Gastrocnemius medialis (tissue), 4 donors: Measurements from ENCODE around the gene MOXD1. TPM values are rescaled to one million over a fixed set of nuclear protein-coding genes. Genes with fewer than 3 reads are reported as not detected.

Experiments
- ATAC-seq, 2 donors: fragments of 150-250 bp; one replicate each; pipeline ENCODE4 v1.9.1; 2016
- DNase-seq, 2 donors: peaks; one replicate each; pipeline ENCODE4 v3.0.0-alpha.2; 2019
- H3K27ac ChIP-seq, 4 donors: fragments of 200-600 bp; sonication (generic); 1 replicate in 1 of 4; 2 replicates in 3 of 4; pipeline ENCODE4 v1.5.1; 2016 to 2018; ENCODE audit warnings: mild to moderate bottlenecking in 2 of 4, moderate library complexity in 1 of 4
- H3K27me3 ChIP-seq, 3 donors: fragments of 200-600 bp; sonication (generic) in 2 of 3; 1 replicate in 1 of 3; 2 replicates in 2 of 3; pipeline versions ENCODE4 v1.5.1 to v1.6.0; 2016 to 2019; ENCODE audit warnings: mild to moderate bottlenecking in 1 of 3, moderate library complexity in 1 of 3
- H3K36me3 ChIP-seq, 2 donors: fragments of 200-600 bp; sonication (generic) in 1 of 2; one replicate each; pipeline ENCODE4 v1.5.1; 2017 to 2018
- H3K4me1 ChIP-seq, 2 donors: fragments of 200-600 bp; sonication (generic) in 1 of 2; one replicate each; pipeline ENCODE4 v1.5.1; 2016 to 2017; ENCODE audit warnings: mild to moderate bottlenecking in 2 of 2
- H3K4me3 ChIP-seq, 4 donors: fragments of 200-600 bp; sonication (generic) in 3 of 4; 1 replicate in 1 of 4; 2 replicates in 3 of 4; pipeline ENCODE4 v1.5.1; 2016 to 2019; ENCODE audit warnings: mild to moderate bottlenecking in 2 of 4
- H3K9me3 ChIP-seq, 3 donors: fragments of 200-600 bp; sonication (generic) in 2 of 3; 1 replicate in 1 of 3; 2 replicates in 2 of 3; pipeline ENCODE4 v1.5.1; 2016 to 2019
- POLR2A ChIP-seq, 2 donors: fragments of 450-650 bp; IDR thresholded peaks; one replicate each; pipeline ENCODE4 v1.6.1; 2017; ENCODE audit warnings: antibody characterized with exemption in 2 of 2, mild to moderate bottlenecking in 2 of 2, moderate library complexity in 2 of 2
- in situ Hi-C, 4 donors: fragments of 200-750 bp; cut with MboI; loops; one replicate each; pipeline versions ENCODE4 v1.15.0 to v1.8.0; 2017; ENCODE audit warnings: low sequenced_read_pairs in 4 of 4
- intact Hi-C: fragments of 100-400 bp; cut with DNase I; formaldehyde crosslinking; loops from one replicate; pipeline ENCODE4 v1.15.1; 2023; ENCODE audit warnings: low total_unique reads
- total RNA-seq, 4 donors: library from RNA; depleted of rRNA; stranded (reverse); fragments of >200 nt; gene quantifications; one replicate each; pipeline versions ENCODE4 v1.1.0 to v1.2.3, GENCODE V29; 2016
- TF ChIP-seq, protein P1 (sequence below), 5 experiments: fragments of 450-650 bp in 3 of 5; fragments of 200-600 bp in 2 of 5; sonication (generic) in 2 of 5; IDR thresholded peaks in 4 of 5; conservative IDR thresholded peaks in 1 of 5; 1 replicate in 4 of 5; 2 replicates in 1 of 5; pipeline ENCODE4 v1.5.1; 2016 to 2019; ENCODE audit warnings: antibody characterized with exemption in 5 of 5, mild to moderate bottlenecking in 3 of 5, moderate library complexity in 3 of 5

MOXD1 gene
- total RNA-seq, 4 donors from 2014 or later = 0.62 to 0.69 (median 0.66) TPM; not detected in 1

DNA sequence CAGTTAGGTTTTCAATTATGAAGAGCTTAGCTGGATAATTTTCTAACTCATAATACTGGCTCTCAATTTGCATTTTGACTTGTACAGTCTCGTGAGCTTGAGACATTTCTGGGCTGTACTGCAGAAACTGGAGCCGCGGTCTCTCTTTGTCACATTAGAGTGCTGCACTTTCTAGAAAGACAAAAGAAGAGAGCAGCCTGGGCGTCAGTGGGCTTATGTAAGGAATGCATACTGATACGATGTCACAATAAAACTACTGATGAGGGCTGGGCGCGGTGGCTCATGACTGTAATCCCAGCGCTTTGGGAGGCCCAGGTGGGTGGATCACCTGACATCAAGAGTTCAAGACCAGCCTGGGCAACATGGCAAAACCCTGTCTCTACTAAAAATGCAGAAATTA is 120.8 kb downstream of the MOXD1 start:
- ATAC-seq (no peak), DNase-seq (no peak)
- Histone ChIP-seq H3K4me1 (peaks cover 2 to 5% of the 10 kb centered on the region in 2 donors), H3K4me3 (no peak overlapping the region), H3K36me3 (no peaks in the 10 kb centered on the region), H3K9me3 (no peaks in the 10 kb centered on the region), H3K27ac (no peak overlapping the region), H3K27me3 (no peaks in the 10 kb centered on the region)
- in situ Hi-C loops (no loop called here), intact Hi-C loops (loop anchor here (2.0 kb wide), 1 partner anchor 204 kb away; no protein-coding TSS in a partner anchor)
- TF ChIP-seq POLR2A (IDR thresholded peaks at IDR 0.05) = no peak
- TF ChIP-seq, protein P1, sequence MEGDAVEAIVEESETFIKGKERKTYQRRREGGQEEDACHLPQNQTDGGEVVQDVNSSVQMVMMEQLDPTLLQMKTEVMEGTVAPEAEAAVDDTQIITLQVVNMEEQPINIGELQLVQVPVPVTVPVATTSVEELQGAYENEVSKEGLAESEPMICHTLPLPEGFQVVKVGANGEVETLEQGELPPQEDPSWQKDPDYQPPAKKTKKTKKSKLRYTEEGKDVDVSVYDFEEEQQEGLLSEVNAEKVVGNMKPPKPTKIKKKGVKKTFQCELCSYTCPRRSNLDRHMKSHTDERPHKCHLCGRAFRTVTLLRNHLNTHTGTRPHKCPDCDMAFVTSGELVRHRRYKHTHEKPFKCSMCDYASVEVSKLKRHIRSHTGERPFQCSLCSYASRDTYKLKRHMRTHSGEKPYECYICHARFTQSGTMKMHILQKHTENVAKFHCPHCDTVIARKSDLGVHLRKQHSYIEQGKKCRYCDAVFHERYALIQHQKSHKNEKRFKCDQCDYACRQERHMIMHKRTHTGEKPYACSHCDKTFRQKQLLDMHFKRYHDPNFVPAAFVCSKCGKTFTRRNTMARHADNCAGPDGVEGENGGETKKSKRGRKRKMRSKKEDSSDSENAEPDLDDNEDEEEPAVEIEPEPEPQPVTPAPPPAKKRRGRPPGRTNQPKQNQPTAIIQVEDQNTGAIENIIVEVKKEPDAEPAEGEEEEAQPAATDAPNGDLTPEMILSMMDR (IDR thresholded peaks at IDR 0.05 in 4 of 5, conservative IDR thresholded peaks at IDR 0.05 in 1 of 5) = no peak

DNA sequence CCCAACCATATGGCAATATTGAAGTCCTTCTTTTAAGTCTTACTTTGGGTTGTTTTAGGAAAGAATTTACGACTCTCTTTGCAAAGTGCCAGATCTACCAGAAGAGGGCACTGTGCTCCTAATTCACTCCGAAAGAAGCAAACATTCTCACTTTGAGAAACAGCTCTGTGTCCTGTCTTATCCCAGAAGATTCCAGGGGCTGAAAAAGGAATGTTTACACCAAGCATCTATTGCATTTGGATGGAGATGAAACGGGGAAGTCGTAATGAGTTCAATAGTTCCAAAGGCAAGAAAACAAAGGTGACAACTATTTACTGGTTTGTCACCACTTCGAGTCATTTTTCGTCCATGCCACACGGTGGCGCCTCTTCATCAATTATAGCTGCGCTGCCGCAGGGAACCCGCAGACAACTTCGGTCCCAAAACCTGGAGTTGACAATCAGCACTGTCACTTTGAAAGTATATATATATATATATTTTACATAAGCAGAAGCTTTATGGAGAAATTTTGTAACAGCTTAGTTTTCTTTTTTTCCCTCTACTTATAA is 121.6 kb downstream of the MOXD1 start:
- peak; percentile 37 to 45 for DNase-seq
- Histone ChIP-seq H3K4me3 (peak overlapping the region; percentile 49 to 73 (median 55)), H3K27ac (no peak overlapping the region), H3K4me1 (no peaks in the 10 kb centered on the region), H3K27me3 (no peaks in the 10 kb centered on the region), H3K9me3 (no peaks in the 10 kb centered on the region), H3K36me3 (no peaks in the 10 kb centered on the region)
- intact Hi-C loops = loop anchor here (2.0 kb wide), 1 partner anchor 205 kb away; no protein-coding TSS in a partner anchor
- in situ Hi-C loops = loop anchor here (5.0 to 10.0 kb wide), 2 partner anchors 203 to 205 kb away; no protein-coding TSS in a partner anchor
- TF ChIP-seq, protein P1 (IDR thresholded peaks at IDR 0.05 in 4 of 5, conservative IDR thresholded peaks at IDR 0.05 in 1 of 5) = peak; percentile 72 to 87 (median 83)
- TF ChIP-seq POLR2A (IDR thresholded peaks at IDR 0.05) = no peak
- ATAC-seq = peak; percentile 82 to 86

DNA sequence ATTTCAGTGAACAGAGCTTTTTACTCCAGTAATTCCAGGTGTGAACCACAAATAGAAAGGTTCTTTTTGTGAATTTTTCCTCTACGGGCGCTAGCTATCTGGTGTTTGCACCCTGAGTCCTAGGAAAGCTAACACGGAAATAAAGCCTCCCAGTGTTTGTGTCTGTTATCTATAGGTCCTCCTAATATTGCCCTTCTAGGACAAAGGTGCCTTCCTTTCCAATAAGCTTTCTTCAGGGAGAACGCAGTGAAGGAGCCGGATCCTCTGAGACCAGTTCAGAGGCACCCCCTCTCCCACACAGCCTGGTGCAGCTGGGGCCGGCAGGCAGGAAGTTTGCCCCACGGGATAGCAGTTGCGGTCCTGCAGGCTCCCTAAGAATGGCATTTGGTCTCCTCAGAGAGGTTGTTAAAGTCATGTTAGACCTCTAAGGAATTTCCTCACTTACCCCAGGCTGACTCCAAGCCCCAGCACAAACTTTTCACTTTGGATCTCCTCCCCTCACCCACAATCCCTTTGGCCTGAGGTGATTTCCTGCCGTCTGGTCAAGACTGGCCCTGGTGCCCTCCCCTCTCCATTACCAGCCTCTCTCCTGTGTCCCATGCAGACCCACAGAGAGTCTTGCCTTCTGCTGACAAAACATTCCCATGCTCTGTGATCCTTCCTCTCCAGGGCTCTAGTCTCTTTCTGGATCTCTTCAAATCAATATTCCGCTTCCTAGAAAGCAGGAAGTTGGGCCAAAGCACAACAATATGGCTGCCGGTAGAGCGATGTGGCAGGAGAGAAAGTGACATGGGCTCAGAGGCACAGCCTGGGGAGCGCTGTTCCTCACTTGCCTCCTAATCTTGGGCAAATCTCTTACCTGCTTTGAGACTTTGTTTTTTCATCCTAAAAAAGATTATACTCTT is 126.0 kb downstream of the MOXD1 start:
- H3K9me3 ChIP-seq = no peaks in the 10 kb centered on the region
- no peaks in the 10 kb centered on the region for H3K4me1 ChIP-seq
- no peaks in the 10 kb centered on the region for H3K36me3 ChIP-seq
- no peak overlapping the region for H3K27ac ChIP-seq
- no peak overlapping the region for H3K4me3 ChIP-seq
- TF ChIP-seq, protein P1 (IDR thresholded peaks at IDR 0.05 in 4 of 5, conservative IDR thresholded peaks at IDR 0.05 in 1 of 5) = no peak
- TF ChIP-seq POLR2A (IDR thresholded peaks at IDR 0.05) = no peak
- ATAC-seq (no peak), DNase-seq (no peak)
- H3K27me3 ChIP-seq = no peaks in the 10 kb centered on the region
- intact Hi-C loops (no loop called here), in situ Hi-C loops (loop anchor here (5.0 to 10.0 kb wide), 2 partner anchors 207 to 209 kb away; no protein-coding TSS in a partner anchor)

DNA sequence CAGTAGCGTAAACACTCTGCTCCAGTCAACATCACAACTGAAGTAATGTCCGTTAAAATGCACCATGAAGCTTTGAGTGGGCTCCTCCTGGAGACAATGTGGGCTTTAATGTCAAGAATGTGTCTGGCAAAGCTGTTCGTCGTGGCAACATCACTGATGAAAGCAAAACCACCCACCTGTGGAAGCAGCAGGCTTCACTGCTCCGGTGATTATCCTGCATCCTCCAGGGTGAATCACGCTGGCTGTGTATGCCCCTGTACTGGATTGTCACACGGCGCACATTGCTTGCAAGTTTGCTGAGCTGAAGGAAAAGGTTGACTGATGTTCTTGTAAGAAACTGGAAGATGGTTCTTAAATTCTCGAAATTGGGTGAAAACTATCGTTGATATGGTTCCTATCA is 128.5 kb downstream of the MOXD1 start:
- Histone ChIP-seq H3K27ac (no peak overlapping the region), H3K4me3 (no peak overlapping the region), H3K4me1 (no peaks in the 10 kb centered on the region), H3K9me3 (no peaks in the 10 kb centered on the region), H3K36me3 (no peaks in the 10 kb centered on the region), H3K27me3 (no peaks in the 10 kb centered on the region)
- intact Hi-C loops = no loop called here
- no peak for DNase-seq
- TF ChIP-seq POLR2A (IDR thresholded peaks at IDR 0.05) = no peak
- in situ Hi-C loops = loop anchor here in 1 of 4 donors (10.0 kb wide), 1 partner anchor 212 kb away; no protein-coding TSS in a partner anchor
- no peak for ATAC-seq
